Glomerular endothelial cell (primary cell): ENCODE measurements around the gene ZACN. TPM values are rescaled to one million over a fixed set of nuclear protein-coding genes. Genes with fewer than 3 reads are reported as not detected.

ENCODE experiments used
- DNase-seq: peaks from one replicate; pipeline ENCODE4 v3.0.0-alpha.2; 2011; ENCODE audit warnings: low read depth, low spot score; ENCODE audit errors: extremely low read depth
- total RNA-seq: library from RNA; depleted of rRNA; stranded (reverse); fragments of >200 nt; gene quantifications from 2 replicates; pipeline ENCODE4 v1.2.3, GENCODE V29; 2015

ZACN gene
- total RNA-seq, 1 donor from 2014 or later, result not detected

GRCh38 chr17:76080768-76081287 is 1.8 kb downstream of the ZACN start:
- no peak for DNase-seq

DNA sequence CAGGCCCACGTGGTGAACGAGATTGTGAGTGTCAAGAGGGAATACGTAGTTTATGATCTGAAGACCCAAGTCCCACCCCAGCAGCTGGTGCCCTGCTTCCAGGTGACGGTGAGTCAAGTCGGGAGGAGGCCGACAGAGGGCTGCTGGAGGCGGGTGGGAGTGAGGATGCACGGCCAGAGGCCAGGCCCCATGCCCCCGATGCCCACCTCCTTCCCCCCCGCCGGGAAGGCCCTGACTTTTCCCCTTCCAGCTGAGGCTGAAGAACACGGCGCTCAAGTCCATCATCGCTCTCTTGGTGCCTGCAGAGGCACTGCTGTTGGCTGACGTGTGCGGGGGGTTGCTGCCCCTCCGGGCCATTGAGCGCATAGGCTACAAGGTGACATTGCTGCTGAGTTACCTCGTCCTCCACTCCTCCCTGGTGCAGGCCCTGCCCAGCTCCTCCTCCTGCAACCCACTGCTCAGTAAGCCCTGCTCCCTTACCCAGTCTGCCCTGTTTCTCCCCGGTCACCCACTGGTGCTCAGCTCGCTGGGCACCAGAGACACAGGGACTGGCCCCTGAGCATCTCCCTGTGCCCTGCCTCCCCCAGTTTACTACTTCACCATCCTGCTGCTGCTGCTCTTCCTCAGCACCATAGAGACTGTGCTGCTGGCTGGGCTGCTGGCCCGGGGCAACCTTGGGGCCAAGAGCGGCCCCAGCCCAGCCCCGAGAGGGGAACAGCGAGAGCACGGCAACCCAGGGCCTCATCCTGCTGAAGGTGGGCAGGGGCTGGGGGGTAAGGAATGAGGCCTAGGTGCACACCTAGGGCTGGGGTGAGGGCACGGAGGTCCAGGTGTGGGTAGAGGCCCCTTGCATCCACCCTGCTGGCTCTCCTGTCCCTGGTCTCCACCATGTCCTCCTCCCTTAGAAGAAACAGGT is 2.6 kb downstream of the ZACN start:
- no peak for DNase-seq

- DNase-seq, result no peak
These were observed 3.6 kb downstream of the ZACN start for GRCh38 chr17:76082326-76083251.

- no peak for DNase-seq
These were observed 4.7 kb downstream of the ZACN start for GRCh38 chr17:76083536-76084182.

DNA sequence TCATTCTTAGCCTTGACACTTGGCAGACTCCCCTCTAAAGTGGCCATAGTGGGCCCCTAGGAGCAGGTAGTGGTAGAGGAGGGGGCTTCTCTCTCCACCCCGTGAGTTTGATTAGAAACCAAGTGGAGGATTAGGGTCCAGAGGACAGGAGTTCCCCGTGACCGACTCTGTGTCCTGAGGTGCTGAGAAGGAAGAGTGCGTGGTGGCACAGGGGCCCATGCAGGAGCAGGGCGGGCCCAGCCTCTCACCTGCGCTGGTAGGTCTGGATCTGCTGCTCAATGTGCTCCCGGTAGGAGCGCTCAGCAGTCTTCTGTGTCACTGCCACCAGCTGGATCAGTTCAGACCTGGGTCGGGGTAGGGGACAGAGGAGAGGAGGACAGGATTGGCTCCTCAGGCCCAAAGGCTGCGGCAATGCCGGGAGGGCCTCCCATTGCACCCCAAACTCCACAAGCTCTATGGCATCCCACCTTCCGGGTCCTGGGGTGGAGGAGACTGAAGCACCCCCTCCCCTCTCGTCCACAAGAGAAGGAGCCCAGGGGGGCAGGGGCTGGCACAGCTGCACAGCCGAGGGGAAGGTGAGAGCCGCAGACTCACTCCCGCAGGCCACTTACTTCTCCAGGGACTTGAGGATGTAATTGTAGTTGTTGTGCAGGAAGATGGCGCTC is 6.2 kb downstream of the ZACN start:
- DNase-seq, result no peak

DNA sequence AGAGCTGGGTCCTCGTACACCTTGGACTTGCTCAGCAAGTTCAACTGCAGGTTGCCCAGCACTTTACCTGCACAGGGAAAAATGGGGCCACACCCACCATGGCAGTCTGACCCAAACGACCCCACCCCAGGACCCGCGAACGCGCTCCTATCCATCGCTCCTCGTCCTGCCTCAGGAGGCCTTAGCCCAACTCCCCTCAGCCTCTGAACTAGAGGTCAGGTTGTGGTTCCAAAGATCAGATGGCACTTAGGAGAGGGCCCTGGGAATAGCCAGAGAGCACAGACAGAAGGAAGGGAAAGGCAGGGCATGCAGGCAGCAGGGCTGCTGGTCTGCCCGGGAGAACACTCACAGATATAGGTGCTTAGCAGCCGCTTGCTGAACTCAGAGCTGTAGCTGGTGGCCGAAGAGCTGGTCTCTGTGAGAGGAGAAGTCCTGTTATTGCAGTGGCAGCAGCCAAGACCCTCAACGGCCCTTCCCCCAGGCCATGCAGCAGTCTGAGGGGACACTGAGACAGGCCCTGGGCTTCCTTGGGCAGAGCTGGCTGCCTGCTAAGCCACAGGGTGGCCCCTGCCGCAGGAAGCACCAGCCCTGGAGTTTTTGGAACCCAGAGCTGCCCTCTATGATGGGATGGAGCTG is 6.9 kb downstream of the ZACN start:
- DNase-seq, result no peak

DNA sequence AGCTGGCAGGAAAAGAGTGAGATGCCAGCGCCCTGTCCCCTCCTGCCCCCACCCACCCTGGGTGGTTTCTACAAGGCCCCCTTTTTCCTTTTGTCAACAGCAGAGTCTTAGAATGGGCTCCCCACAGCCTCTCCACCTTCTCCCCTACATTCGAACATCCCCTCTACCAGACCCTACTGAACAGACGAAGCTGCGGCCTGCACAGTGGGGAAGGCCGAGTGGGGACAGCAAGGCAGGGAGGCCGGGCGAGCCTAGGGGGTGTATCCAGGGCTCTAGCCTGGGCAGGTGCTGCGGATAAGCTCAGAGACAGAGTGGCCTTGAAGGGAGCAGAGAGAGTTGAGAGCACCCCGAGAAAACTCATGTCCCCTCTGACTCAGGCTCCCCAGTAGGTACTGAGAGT is 7.4 kb downstream of the ZACN start:
- DNase-seq, result no peak

DNA sequence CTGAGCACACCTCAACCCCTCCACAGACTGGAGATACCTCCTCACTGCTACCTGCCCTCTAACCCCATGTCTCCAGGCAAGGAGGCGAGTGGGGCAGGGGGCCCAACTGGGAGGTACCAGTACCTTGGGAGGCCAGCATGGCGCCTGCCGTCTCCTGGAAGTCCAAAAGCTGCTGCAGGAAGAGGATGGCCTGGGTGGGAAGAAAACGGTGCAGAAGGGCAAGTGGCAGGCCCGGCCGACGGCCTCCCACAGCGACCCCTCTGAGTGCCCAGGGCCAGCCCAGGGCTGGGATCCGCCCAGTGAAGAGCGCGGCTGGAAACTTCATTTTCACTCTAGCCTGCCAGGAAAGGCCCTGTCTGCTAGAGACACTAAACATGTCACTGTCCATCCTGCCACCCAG is 8.5 kb downstream of the ZACN start:
- DNase-seq, result no peak

DNA sequence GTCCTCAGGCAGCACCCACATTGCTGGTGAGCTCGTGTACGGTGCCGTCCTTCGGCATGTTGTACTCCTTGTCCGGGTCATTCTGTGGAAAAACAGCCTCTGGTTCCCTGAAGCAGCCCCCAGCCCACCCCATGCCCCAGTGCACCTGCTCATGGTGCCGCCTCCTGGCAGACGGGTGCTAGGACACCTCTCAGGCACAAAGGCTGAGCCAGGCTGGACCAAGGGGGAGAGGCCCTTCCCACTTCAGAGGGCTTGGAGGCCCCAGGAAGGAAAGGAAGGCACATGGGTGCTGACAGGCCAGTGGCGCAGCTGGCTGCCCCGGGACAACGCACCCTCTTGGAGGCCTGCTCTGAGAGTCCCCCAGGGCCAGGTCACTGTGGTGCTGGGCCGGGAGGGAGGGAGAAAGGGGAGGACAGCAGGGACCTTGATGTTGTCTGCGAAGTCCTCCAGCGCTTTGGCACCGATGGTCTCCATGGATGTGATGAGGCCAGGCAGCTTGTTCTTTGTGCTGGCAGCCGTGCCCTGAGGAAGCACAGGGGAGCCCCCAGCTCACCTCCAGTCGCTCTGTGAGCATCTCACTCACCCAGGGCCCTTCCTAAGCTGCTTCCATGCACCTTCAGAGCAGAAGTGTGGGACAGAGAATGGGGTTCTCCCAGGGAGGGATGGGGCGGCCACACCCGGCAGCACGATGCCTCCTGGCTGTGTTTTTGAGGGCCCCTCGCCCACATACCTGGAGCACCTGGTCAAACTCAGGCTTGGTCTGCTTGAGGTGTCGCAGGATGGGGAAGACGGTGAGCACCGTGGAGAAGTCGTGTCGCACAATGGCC is 9.3 kb downstream of the ZACN start:
- no peak for DNase-seq

- DNase-seq, result no peak
These were observed 10.0 kb downstream of the ZACN start for GRCh38 chr17:76088868-76089576.

DNA sequence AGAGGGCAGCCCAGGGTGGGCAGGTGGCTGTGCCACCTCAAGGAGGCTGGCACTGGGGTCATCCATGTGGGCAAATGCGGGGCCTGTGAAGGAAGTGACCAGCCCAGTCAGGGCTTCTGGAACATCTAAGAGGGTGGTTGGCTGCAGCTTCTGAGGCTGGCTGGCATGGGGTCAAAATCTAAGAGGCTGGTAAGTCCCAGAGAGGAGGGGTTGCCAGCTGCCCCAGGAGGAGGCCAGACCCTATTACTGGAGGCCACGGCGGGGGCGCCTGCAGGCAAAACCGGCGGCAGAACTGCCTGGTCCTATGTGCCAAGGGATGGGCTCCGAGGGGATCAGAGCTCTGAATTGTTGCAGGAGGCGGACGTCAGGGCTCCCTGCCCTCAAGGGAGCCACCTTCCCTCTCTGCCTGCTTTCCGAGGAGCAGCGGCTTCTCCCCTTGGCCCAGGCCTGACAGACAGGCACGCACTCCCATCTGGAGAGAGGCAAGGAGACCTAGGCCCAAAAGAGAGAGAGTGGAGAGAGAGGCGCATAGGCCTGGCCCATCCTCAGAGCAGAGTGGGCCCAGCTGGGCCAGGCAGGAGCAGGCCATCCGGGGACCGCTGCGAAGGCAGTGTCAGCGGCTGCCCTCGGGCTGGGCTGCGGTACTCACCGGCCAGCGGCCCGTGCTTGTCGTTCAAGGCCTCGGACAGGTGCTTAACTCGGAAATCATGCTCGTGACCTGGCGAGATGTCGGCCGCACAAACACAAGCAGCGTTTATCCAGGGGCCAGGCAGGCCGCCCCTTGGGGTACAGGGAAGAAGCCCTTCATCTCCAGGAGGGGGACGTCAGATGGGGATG is 10.9 kb downstream of the ZACN start:
- DNase-seq, result no peak

DNA sequence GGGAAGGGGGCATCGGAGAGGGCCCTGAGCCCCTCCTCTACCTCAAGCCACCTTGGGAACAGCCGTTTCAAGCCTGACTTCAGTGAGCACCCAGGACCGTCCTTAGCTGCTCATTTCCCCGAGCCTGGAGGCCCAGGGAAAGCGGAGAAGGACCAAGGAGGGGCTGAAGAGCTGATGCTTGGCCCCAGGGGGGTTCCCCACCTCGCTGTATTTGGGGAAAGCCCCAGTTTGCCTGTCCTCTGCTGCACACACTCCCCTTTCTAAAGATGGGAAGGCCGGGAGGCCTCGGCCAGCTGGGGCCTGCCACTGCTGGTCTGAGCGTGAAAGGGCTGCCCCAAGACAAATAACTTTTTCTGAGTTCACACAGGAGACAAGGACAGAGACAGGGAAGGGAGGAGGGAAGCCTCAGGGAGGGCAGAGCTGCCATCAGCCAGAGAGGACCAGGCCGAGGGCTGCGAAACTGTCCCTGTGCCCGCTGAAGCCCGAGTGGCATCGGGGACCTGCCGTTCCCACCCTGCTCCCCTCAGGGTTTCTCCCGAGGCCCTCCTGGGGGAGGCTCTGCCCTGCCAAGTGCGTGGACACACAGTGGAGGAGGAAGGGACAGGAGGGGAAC is 11.6 kb downstream of the ZACN start:
- no peak for DNase-seq

DNA sequence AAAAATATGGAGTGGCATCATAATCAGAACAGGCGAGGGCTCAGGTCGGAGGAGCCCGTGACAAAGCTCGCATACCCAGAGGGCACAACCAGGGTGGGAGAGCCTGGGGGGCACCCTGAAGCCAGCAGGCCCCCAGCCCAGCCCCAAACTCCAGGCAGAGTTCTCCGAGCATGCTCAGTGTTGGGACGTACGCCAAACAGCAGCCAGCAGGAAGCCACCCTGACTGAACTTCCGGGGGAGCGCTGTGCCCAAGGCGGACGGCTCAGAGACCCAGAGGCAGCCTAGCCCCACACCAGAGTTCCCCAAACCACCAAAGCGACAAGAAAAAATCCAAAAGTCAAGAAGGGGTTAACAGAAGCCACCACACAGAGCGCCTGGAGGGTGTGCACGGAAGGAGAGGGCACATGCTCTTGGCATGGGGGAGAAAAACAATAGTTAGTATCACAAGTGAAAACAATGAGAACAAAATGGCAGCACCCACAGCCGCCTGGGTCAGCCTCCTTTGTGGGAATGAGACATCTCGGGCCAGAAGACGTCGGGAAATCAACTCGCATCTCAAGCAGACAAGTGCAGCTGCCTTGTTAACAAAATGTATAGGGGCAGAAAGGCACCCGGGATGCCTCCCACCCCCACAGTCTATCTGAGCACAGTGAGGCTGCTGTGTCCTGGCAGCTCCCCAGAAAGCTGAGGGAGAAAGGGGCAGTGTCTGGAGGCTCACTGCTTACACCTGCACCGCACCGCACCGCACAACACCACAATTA is 12.7 kb downstream of the ZACN start:
- no peak for DNase-seq

- no peak for DNase-seq
These were observed 13.8 kb downstream of the ZACN start for GRCh38 chr17:76092526-76093413.

- no peak for DNase-seq
These were observed 15.1 kb downstream of the ZACN start for GRCh38 chr17:76094046-76094445.
